Breast epithelium (tissue), 4 donors: ENCODE measurements around the gene SFMBT2. TPM values are rescaled to one million over a fixed set of nuclear protein-coding genes. Genes with fewer than 3 reads are reported as not detected.

Source experiments
- DNase-seq, 2 donors: peaks; one replicate each; pipeline ENCODE4 v3.0.0-alpha.2; 2019; ENCODE audit warnings: low spot score in 2 of 2
- H3K27ac ChIP-seq, 2 donors: fragments of 200-600 bp; sonication (generic) in 1 of 2; one replicate each; pipeline ENCODE4 v1.5.1; 2016 to 2019; ENCODE audit warnings: mild to moderate bottlenecking in 1 of 2
- H3K27me3 ChIP-seq, 2 donors: fragments of 200-600 bp; sonication (generic) in 1 of 2; one replicate each; pipeline versions ENCODE4 v1.5.1 to v1.6.0; 2017 to 2019; ENCODE audit warnings: control low read depth in 1 of 2, mild to moderate bottlenecking in 1 of 2
- H3K36me3 ChIP-seq: fragments of 200-600 bp; one replicate; pipeline ENCODE4 v1.5.1; 2019
- H3K4me1 ChIP-seq, 2 donors: fragments of 200-600 bp; sonication (generic); one replicate each; pipeline ENCODE4 v1.5.1; 2016 to 2019; ENCODE audit warnings: control low read depth in 1 of 2
- H3K4me3 ChIP-seq, 3 donors: fragments of 200-600 bp; sonication (generic); 1 replicate in 2 of 3; 2 replicates in 1 of 3; pipeline ENCODE4 v1.5.1; 2016 to 2019; ENCODE audit warnings: mild to moderate bottlenecking in 3 of 3, moderate library complexity in 2 of 3
- H3K9me3 ChIP-seq, 2 donors: fragments of 200-600 bp; sonication (generic) in 1 of 2; one replicate each; pipeline ENCODE4 v1.5.1; 2016 to 2019; ENCODE audit warnings: control low read depth in 1 of 2
- CTCF ChIP-seq, 3 donors: fragments of 450-650 bp; IDR thresholded peaks; one replicate each; pipeline ENCODE4 v1.5.1; 2016 to 2017; ENCODE audit warnings: antibody characterized with exemption in 3 of 3, mild to moderate bottlenecking in 3 of 3, moderate library complexity in 3 of 3
- POLR2A ChIP-seq: fragments of 450-650 bp; IDR thresholded peaks from one replicate; pipeline ENCODE4 v1.6.1; 2016; ENCODE audit warnings: antibody characterized with exemption, mild to moderate bottlenecking, moderate library complexity
- POLR2AphosphoS5 ChIP-seq, 3 donors: sonication (generic); formaldehyde crosslinking; IDR thresholded peaks; one replicate each; pipeline ENCODE4 v1.6.1; 2017; ENCODE audit warnings: antibody characterized with exemption in 3 of 3
- intact Hi-C: fragments of 100-400 bp; cut with DNase I; formaldehyde crosslinking; loops from one replicate; pipeline ENCODE4 v1.15.1; 2023; ENCODE audit warnings: low total_unique reads
- total RNA-seq, 3 donors: library from RNA; depleted of rRNA; stranded (reverse); fragments of >200 nt; gene quantifications; one replicate each; pipeline ENCODE4 v1.1.0, GENCODE V29; 2016

Gene SFMBT2
- total RNA-seq, 3 donors from 2014 or later = 3.5 to 32.8 (median 22.8) TPM

- peaks cover 0 to 17% of the 10 kb centered on the region in 2 donors for H3K27me3 ChIP-seq
- TF ChIP-seq CTCF (IDR thresholded peaks at IDR 0.05) (no peak), POLR2AphosphoS5 (IDR thresholded peaks at IDR 0.05) (no peak), POLR2A (no peak)
- no peaks in the 10 kb centered on the region for H3K36me3 ChIP-seq
- peak overlapping the region; percentile 75 to 89 for H3K27ac ChIP-seq
- peaks cover 8 to 12% of the 10 kb centered on the region in 2 donors for H3K4me1 ChIP-seq
- no peaks in the 10 kb centered on the region for H3K9me3 ChIP-seq
- intact Hi-C loops = loop anchor here (5.0 kb wide), 2 partner anchors 158 to 1443 kb away; no protein-coding TSS in a partner anchor
- no peak for DNase-seq
- peak overlapping the region; percentile 65 to 90 (median 78) for H3K4me3 ChIP-seq
Observed at GRCh38 chr10:7410301-7410861, 453 bp downstream of the SFMBT2 start.

GRCh38 chr10:7409732-7410168 is 1.1 kb downstream of the SFMBT2 start:
- Histone ChIP-seq H3K9me3 (no peaks in the 10 kb centered on the region), H3K4me1 (peaks cover 8 to 12% of the 10 kb centered on the region in 2 donors), H3K36me3 (no peaks in the 10 kb centered on the region), H3K4me3 (peak overlapping the region; percentile 65 to 90 (median 78)), H3K27me3 (peaks cover 0 to 17% of the 10 kb centered on the region in 2 donors), H3K27ac (peak overlapping the region; percentile 75 to 93)
- DNase-seq = no peak
- TF ChIP-seq POLR2A = no peak
- intact Hi-C loops = loop anchor here (2.0 to 5.0 kb wide), 3 partner anchors 43 to 1442 kb away; no protein-coding TSS in a partner anchor

GRCh38 chr10:7409045-7409731 is 1.6 kb downstream of the SFMBT2 start:
- Histone ChIP-seq H3K27me3 (peaks cover 0 to 17% of the 10 kb centered on the region in 2 donors), H3K4me1 (peaks cover 8 to 12% of the 10 kb centered on the region in 2 donors), H3K36me3 (no peaks in the 10 kb centered on the region), H3K9me3 (no peaks in the 10 kb centered on the region), H3K4me3 (peak overlapping the region; percentile 65 to 90 (median 78)), H3K27ac (peak overlapping the region; percentile 75 to 93)
- TF ChIP-seq POLR2AphosphoS5 (IDR thresholded peaks at IDR 0.05) (no peak), CTCF (IDR thresholded peaks at IDR 0.05) (no peak), POLR2A (no peak)
- no peak for DNase-seq
- intact Hi-C loops = loop anchor here (2.0 kb wide), 1 partner anchor 42 kb away; no protein-coding TSS in a partner anchor

GRCh38 chr10:7408291-7409044 is 2.4 kb downstream of the SFMBT2 start:
- Histone ChIP-seq H3K27ac (peak overlapping the region; percentile 75 to 93), H3K4me3 (peak overlapping the region; percentile 65 to 90 (median 78)), H3K4me1 (peaks cover 8 to 12% of the 10 kb centered on the region in 2 donors), H3K36me3 (no peaks in the 10 kb centered on the region), H3K9me3 (no peaks in the 10 kb centered on the region), H3K27me3 (peaks cover 0 to 17% of the 10 kb centered on the region in 2 donors)
- TF ChIP-seq POLR2AphosphoS5 (IDR thresholded peaks at IDR 0.05) (peak in 1 of 3 donors; percentile 54), POLR2A (no peak), CTCF (IDR thresholded peaks at IDR 0.05) (peak in 2 of 3 donors; percentile 45 to 47)
- DNase-seq = peak in 1 of 2 donors; percentile 62
- intact Hi-C loops = loop anchor here (2.0 kb wide), 1 partner anchor 42 kb away; no protein-coding TSS in a partner anchor
